ENCODE results near the gene LRRN2.

- TF ChIP-seq CTCF (conservative IDR thresholded peaks at IDR 0.05 in 1 of 2, IDR thresholded peaks at IDR 0.05 in 1 of 2; ENCODE audit: low read depth in 1 of 2, low read length in 2 of 2) = no peak
- no peak for TF ChIP-seq EZH2 (IDR thresholded peaks at IDR 0.05; ENCODE audit: low read length, missing control alignments)
Measured at GRCh38 chr1:204592246-204592948, 93.1 kb downstream of the LRRN2 start.
